Lung (tissue), 12 donors: ENCODE measurements around the gene TTC19. TPM values are rescaled to one million over a fixed set of nuclear protein-coding genes. Genes with fewer than 3 reads are reported as not detected.

Experiments used
- ATAC-seq: fragments of 200-7000 bp; cut with Tn5 transposase; one replicate; pipeline ENCODE4 v1.9.1; 2020; ENCODE audit warnings: moderate number of reproducible peaks; ENCODE audit not compliant: insufficient read depth, low FRiP score
- DNase-seq, 3 donors: peaks; one replicate each; pipeline ENCODE4 v3.0.0-alpha.2; 2013 to 2017
- H3K27ac ChIP-seq, 2 donors: one replicate each; pipeline ENCODE4 v1.5.1; 2013; ENCODE audit warnings: mild to moderate bottlenecking in 2 of 2, moderate library complexity in 2 of 2, control low read depth in 1 of 2, inconsistent platforms in 1 of 2, low read depth in 1 of 2, low read length in 1 of 2
- H3K27me3 ChIP-seq, 3 donors: one replicate each; pipeline ENCODE4 v1.5.1; 2013; ENCODE audit warnings: low read length in 2 of 3; ENCODE audit not compliant: control insufficient read depth in 3 of 3, insufficient read depth in 3 of 3
- H3K36me3 ChIP-seq, 4 donors: one replicate each; pipeline ENCODE4 v1.5.1; 2013; ENCODE audit warnings: low read length in 4 of 4, mild to moderate bottlenecking in 1 of 4, moderate library complexity in 1 of 4; ENCODE audit not compliant: control insufficient read depth in 4 of 4, insufficient read depth in 4 of 4
- H3K4me1 ChIP-seq, 5 donors: one replicate each; pipeline ENCODE4 v1.5.1; 2013; ENCODE audit warnings: low read length in 5 of 5, mild to moderate bottlenecking in 2 of 5, moderate library complexity in 1 of 5; ENCODE audit not compliant: control insufficient read depth in 5 of 5, insufficient read depth in 5 of 5
- H3K4me3 ChIP-seq: one replicate; pipeline ENCODE4 v1.5.1; 2013; ENCODE audit warnings: mild to moderate bottlenecking, control low read depth, moderate library complexity
- H3K9ac ChIP-seq, 2 donors: one replicate each; pipeline ENCODE4 v1.5.1; 2013; ENCODE audit warnings: low read length in 2 of 2, control low read depth in 1 of 2; ENCODE audit not compliant: insufficient read depth in 1 of 2
- H3K9me3 ChIP-seq, 4 donors: one replicate each; pipeline ENCODE4 v1.5.1; 2013; ENCODE audit warnings: low read length in 3 of 4, mild to moderate bottlenecking in 1 of 4, moderate library complexity in 1 of 4; ENCODE audit not compliant: control insufficient read depth in 4 of 4, insufficient read depth in 3 of 4
- CTCF ChIP-seq: IDR thresholded peaks from 2 replicates; pipeline ENCODE4 v1.5.1; 2012; ENCODE audit warnings: mild to moderate bottlenecking; ENCODE audit errors: control extremely low read depth, extremely low read depth
- WGBS, 2 donors: extraction: QIAGEN DNeasy Blood & Tissue Kit; methylation state at CpG; one replicate each; pipeline ENCODE4 v1.1.7; 2013; 5-methylcytosine and 5-hydroxymethylcytosine counted together
- polyA plus RNA-seq, 2 donors: library from polyadenylated mRNA; stranded (reverse); fragments of 200-250 nt; gene quantifications; one replicate each; pipeline ENCODE4 v1.2.1, GENCODE V29; 2013
- total RNA-seq, 2 donors: library from RNA; depleted of rRNA in 1 of 2; stranded (reverse); fragments of >200 nt in 1 of 2; gene quantifications; one replicate each; pipeline ENCODE4 v1.2.1, GENCODE V29; 2014 to 2021
- donor health status: control.
- donor health status: control.
- donor health status: Bipolar disorder and iron deficiency.
- donor health status: healthy.
- donor health status: DM: yes; HTN: yes; CAD: no.

The TTC19 gene
- total and polyA plus RNA-seq, 4 donors = 19.1 to 80.1 (median 35.3) TPM

- no peaks in the 10 kb centered on the region for H3K27me3 ChIP-seq
- H3K4me3 ChIP-seq = no peak overlapping the region
- H3K9ac ChIP-seq = no peak overlapping the region
- peaks cover under 1 to 24% (median 6%) of the 10 kb centered on the region in 4 donors for H3K36me3 ChIP-seq
- peak; percentile 69 to 97 (median 95) for DNase-seq
- peak; percentile 7 for TF ChIP-seq CTCF
- WGBS, 2 donors = 46 to 55% methylated on average over 3 of the region's 3 CpGs
- no peak for ATAC-seq
- peaks cover 0 to 19% (median 4%) of the 10 kb centered on the region in 5 donors for H3K4me1 ChIP-seq
- H3K27ac ChIP-seq = no peak overlapping the region
- no peaks in the 10 kb centered on the region for H3K9me3 ChIP-seq
Observed at GRCh38 chr17:16013943-16014407, 14.4 kb downstream of the TTC19 start.

GRCh38 chr17:16019347-16019746 lies 19.7 kb downstream of the TTC19 start:
- Histone ChIP-seq H3K4me1 (peaks cover 0 to 8% (median 3%) of the 10 kb centered on the region in 5 donors), H3K9ac (no peak overlapping the region), H3K27ac (no peak overlapping the region), H3K9me3 (no peaks in the 10 kb centered on the region), H3K4me3 (no peak overlapping the region), H3K36me3 (peaks cover 3 to 27% (median 10%) of the 10 kb centered on the region in 4 donors), H3K27me3 (no peaks in the 10 kb centered on the region)
- TF ChIP-seq CTCF = no peak
- DNase-seq (no peak), ATAC-seq (no peak)
- WGBS, 2 donors = 52 to 58% methylated on average over 1 of the region's 1 CpG

GRCh38 chr17:16023881-16024280 lies 24.3 kb downstream of the TTC19 start:
- 70 to 85% methylated on average over 4 of the region's 4 CpGs for WGBS, 2 donors

More at GRCh38 chr17:16023881-16024280, 24.3 kb downstream of the TTC19 start:
- DNase-seq (no peak), ATAC-seq (no peak)
- Histone ChIP-seq H3K9me3 (no peaks in the 10 kb centered on the region), H3K4me1 (peaks cover 0 to 18% (median 0%) of the 10 kb centered on the region in 5 donors), H3K36me3 (peaks cover 26 to 63% (median 39%) of the 10 kb centered on the region in 4 donors), H3K27ac (no peak overlapping the region), H3K4me3 (no peak overlapping the region), H3K9ac (no peak overlapping the region), H3K27me3 (no peaks in the 10 kb centered on the region)
- TF ChIP-seq CTCF = no peak
